PFSK-1 (cell line): Measurements from ENCODE around the gene PLIN5.

Experiments used
- FOXP2 ChIP-seq: optimal IDR thresholded peaks from 2 replicates; pipeline ENCODE3; 2011; ENCODE audit warnings: borderline replicate concordance, control low read depth, inconsistent platforms; ENCODE audit not compliant: insufficient read depth; ENCODE audit errors: extremely low read length, extremely low read depth
- POLR2AphosphoS5 ChIP-seq: IDR thresholded peaks from 2 replicates; pipeline ENCODE4 v1.6.1; 2012; ENCODE audit warnings: low read depth, mild to moderate bottlenecking, control low read depth, low read length, moderate library complexity
- SIN3A ChIP-seq: IDR thresholded peaks from 2 replicates; pipeline ENCODE4 v1.6.1; 2012; ENCODE audit warnings: mild to moderate bottlenecking, low read length, moderate library complexity, borderline replicate concordance; ENCODE audit not compliant: insufficient read depth
- TAF1 ChIP-seq: IDR thresholded peaks from 2 replicates; pipeline ENCODE4 v1.6.1; 2012; ENCODE audit warnings: low read length, control low read depth, borderline replicate concordance; ENCODE audit not compliant: insufficient read depth
- TF ChIP-seq, protein P1 (sequence below), 2 experiments: IDR thresholded peaks; 2 replicates each; pipeline versions ENCODE4 v1.6.1 to v1.8.0; 2011 to 2012; ENCODE audit warnings: low read depth in 2 of 2, low read length in 2 of 2, control low read depth in 1 of 2, inconsistent platforms in 1 of 2, mild to moderate bottlenecking in 1 of 2, moderate library complexity in 1 of 2; ENCODE audit not compliant: insufficient read depth in 1 of 2

- TF ChIP-seq SIN3A (no peak), POLR2AphosphoS5 (no peak), TAF1 (no peak), FOXP2 (no peak)
- TF ChIP-seq, protein P1, sequence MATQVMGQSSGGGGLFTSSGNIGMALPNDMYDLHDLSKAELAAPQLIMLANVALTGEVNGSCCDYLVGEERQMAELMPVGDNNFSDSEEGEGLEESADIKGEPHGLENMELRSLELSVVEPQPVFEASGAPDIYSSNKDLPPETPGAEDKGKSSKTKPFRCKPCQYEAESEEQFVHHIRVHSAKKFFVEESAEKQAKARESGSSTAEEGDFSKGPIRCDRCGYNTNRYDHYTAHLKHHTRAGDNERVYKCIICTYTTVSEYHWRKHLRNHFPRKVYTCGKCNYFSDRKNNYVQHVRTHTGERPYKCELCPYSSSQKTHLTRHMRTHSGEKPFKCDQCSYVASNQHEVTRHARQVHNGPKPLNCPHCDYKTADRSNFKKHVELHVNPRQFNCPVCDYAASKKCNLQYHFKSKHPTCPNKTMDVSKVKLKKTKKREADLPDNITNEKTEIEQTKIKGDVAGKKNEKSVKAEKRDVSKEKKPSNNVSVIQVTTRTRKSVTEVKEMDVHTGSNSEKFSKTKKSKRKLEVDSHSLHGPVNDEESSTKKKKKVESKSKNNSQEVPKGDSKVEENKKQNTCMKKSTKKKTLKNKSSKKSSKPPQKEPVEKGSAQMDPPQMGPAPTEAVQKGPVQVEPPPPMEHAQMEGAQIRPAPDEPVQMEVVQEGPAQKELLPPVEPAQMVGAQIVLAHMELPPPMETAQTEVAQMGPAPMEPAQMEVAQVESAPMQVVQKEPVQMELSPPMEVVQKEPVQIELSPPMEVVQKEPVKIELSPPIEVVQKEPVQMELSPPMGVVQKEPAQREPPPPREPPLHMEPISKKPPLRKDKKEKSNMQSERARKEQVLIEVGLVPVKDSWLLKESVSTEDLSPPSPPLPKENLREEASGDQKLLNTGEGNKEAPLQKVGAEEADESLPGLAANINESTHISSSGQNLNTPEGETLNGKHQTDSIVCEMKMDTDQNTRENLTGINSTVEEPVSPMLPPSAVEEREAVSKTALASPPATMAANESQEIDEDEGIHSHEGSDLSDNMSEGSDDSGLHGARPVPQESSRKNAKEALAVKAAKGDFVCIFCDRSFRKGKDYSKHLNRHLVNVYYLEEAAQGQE (IDR thresholded peaks at IDR 0.05; ENCODE audit: insufficient read depth in 1 of 2, low read depth in 2 of 2, low read length in 2 of 2) = no peak
Measured at GRCh38 chr19:4553092-4553695, 18.2 kb upstream of the PLIN5 start.
